CD14-positive monocyte (primary cell): ENCODE measurements around the gene PKP2. TPM values are rescaled to one million over a fixed set of nuclear protein-coding genes. Genes with fewer than 3 reads are reported as not detected.

Source experiments
- DNase-seq, 3 donors: peaks; one replicate each; pipeline ENCODE4 v3.0.0-alpha.2; 2011 to 2022
- H2AFZ ChIP-seq: 2 replicates; pipeline ENCODE4 v1.6.0; 2012; ENCODE audit warnings: mild to moderate bottlenecking, low read depth, low read length, inconsistent platforms; ENCODE audit not compliant: insufficient read depth, poor library complexity, severe bottlenecking
- H3K27ac ChIP-seq, 2 donors: 1 replicate in 1 of 2; 2 replicates in 1 of 2; pipeline ENCODE4 v1.5.1; 2012 to 2013; ENCODE audit warnings: low read length in 2 of 2, control low read depth in 1 of 2, inconsistent platforms in 1 of 2, low read depth in 1 of 2, mild to moderate bottlenecking in 1 of 2
- H3K27me3 ChIP-seq, 2 donors: one replicate each; pipeline versions ENCODE4 v1.6.0 to v1.6.1; 2011 to 2013; ENCODE audit warnings: low read length in 2 of 2; ENCODE audit not compliant: control insufficient read depth in 2 of 2, insufficient read depth in 2 of 2
- H3K36me3 ChIP-seq, 2 donors: replicated peaks in 1 of 2; 1 replicate in 1 of 2; 2 replicates in 1 of 2; pipeline versions ENCODE4 v1.5.1 to v1.6.1; 2012 to 2013; ENCODE audit warnings: low read length in 2 of 2, control low read depth in 1 of 2, inconsistent platforms in 1 of 2, mild to moderate bottlenecking in 1 of 2; ENCODE audit not compliant: insufficient read depth in 2 of 2, control insufficient read depth in 1 of 2
- H3K4me1 ChIP-seq, 2 donors: 1 replicate in 1 of 2; 2 replicates in 1 of 2; pipeline versions ENCODE4 v1.5.1 to v1.6.1; 2012 to 2013; ENCODE audit warnings: low read length in 2 of 2, control low read depth in 1 of 2, inconsistent platforms in 1 of 2, mild to moderate bottlenecking in 1 of 2, moderate library complexity in 1 of 2; ENCODE audit not compliant: insufficient read depth in 2 of 2, control insufficient read depth in 1 of 2
- H3K4me2 ChIP-seq: replicated peaks from 2 replicates; pipeline ENCODE3; 2012; ENCODE audit warnings: low read length, moderate library complexity, mild to moderate bottlenecking; ENCODE audit not compliant: poor library complexity, severe bottlenecking; ENCODE audit errors: extremely low read depth
- H3K4me3 ChIP-seq, 3 experiments: fragments of 200-600 bp in 1 of 3; sonication (generic) in 1 of 3; replicated peaks in 1 of 3; 1 replicate in 2 of 3; 2 replicates in 1 of 3; pipeline ENCODE4 v1.5.1; 2011 to 2013; ENCODE audit warnings: low read length in 3 of 3, mild to moderate bottlenecking in 3 of 3, control low read depth in 2 of 3, low read depth in 2 of 3, inconsistent platforms in 1 of 3, moderate library complexity in 1 of 3
- H3K79me2 ChIP-seq: 2 replicates; pipeline ENCODE4 v1.6.0; 2012; ENCODE audit warnings: mild to moderate bottlenecking, control low read depth, inconsistent platforms, low read length, moderate library complexity; ENCODE audit not compliant: insufficient read depth
- H3K9ac ChIP-seq: 2 replicates; pipeline ENCODE4 v1.6.0; 2017; ENCODE audit warnings: low read length, mild to moderate bottlenecking; ENCODE audit not compliant: insufficient read depth, poor library complexity, severe bottlenecking
- H3K9me3 ChIP-seq, 2 donors: replicated peaks in 1 of 2; 1 replicate in 1 of 2; 2 replicates in 1 of 2; pipeline versions ENCODE4 v1.5.1 to v1.6.1; 2012 to 2013; ENCODE audit warnings: low read length in 2 of 2, control low read depth in 1 of 2; ENCODE audit not compliant: control insufficient read depth in 1 of 2, insufficient read depth in 1 of 2
- H4K20me1 ChIP-seq: 2 replicates; pipeline ENCODE4 v1.6.0; 2012; ENCODE audit warnings: mild to moderate bottlenecking, low read length, control low read depth, moderate library complexity; ENCODE audit not compliant: insufficient read depth
- H3K27ac Mint-ChIP-seq, 7 donors: one replicate each; pipeline ENCODE4 v1.8.0; 2020; ENCODE audit warnings: mild to moderate bottlenecking in 7 of 7, mixed read lengths in 7 of 7, moderate library complexity in 6 of 7, inconsistent platforms in 2 of 7
- H3K27me3 Mint-ChIP-seq, 3 donors: one replicate each; pipeline ENCODE4 v1.8.0; 2021 to 2022; ENCODE audit warnings: low read depth in 3 of 3, mild to moderate bottlenecking in 3 of 3, mixed read lengths in 3 of 3, moderate library complexity in 3 of 3, inconsistent platforms in 1 of 3
- H3K36me3 Mint-ChIP-seq, 2 donors: one replicate each; pipeline ENCODE4 v1.8.0; 2020; ENCODE audit warnings: mixed read lengths in 2 of 2, inconsistent platforms in 1 of 2, mild to moderate bottlenecking in 1 of 2
- H3K4me1 Mint-ChIP-seq: one replicate; pipeline ENCODE4 v1.8.0; 2020; ENCODE audit warnings: mild to moderate bottlenecking, mixed read lengths
- H3K4me3 Mint-ChIP-seq, 2 donors: one replicate each; pipeline ENCODE4 v1.8.0; 2020; ENCODE audit warnings: mild to moderate bottlenecking in 2 of 2, mixed read lengths in 2 of 2, moderate library complexity in 1 of 2
- H3K9me3 Mint-ChIP-seq, 7 donors: one replicate each; pipeline ENCODE4 v1.8.0; 2020 to 2022; ENCODE audit warnings: mixed read lengths in 7 of 7, mild to moderate bottlenecking in 6 of 7, moderate library complexity in 6 of 7, inconsistent platforms in 2 of 7
- CTCF ChIP-seq: fragments of 200-600 bp; IDR thresholded peaks from one replicate; pipeline ENCODE4 v1.8.0; 2022; ENCODE audit warnings: antibody characterized with exemption, mild to moderate bottlenecking
- WGBS: methylation state at CpG from one replicate; pipeline ENCODE4 v1.1.5; 2013; ENCODE audit warnings: missing lambda C conversion rate; ENCODE audit not compliant: insufficient coverage; 5-methylcytosine and 5-hydroxymethylcytosine counted together
- intact Hi-C, 2 donors: fragments of 100-400 bp; cut with micrococcal nuclease; formaldehyde crosslinking; loops; one replicate each; pipeline versions ENCODE4 v1.15.0 to v1.15.1; 2023
- polyA plus RNA-seq, 3 donors: library from polyadenylated mRNA; depleted of rRNA in 1 of 3; unstranded in 2 of 3; stranded (reverse) in 1 of 3; fragments of 300-500 nt in 2 of 3; fragments of >200 nt in 1 of 3; fragmentation: Illumina TruSeq in 2 of 3; gene quantifications; 1 replicate in 2 of 3; 2 replicates in 1 of 3; pipeline ENCODE4 v1.2.3, GENCODE V29; 2012 to 2021

Gene PKP2
- polyA plus RNA-seq, 3 donors: 0.95 to 3.1 (median 2.9) TPM

- Histone ChIP-seq H4K20me1 (no peaks in the 10 kb centered on the region), H3K79me2 (no peaks in the 10 kb centered on the region), H3K9me3 (peaks cover 0 to 9% of the 10 kb centered on the region in 2 donors), H3K36me3 (no peaks in the 10 kb centered on the region), H3K4me2 (no peak overlapping the region), H3K27me3 (no peaks in the 10 kb centered on the region), H2AFZ (no peak overlapping the region), H3K27ac (no peak overlapping the region), H3K9ac (no peak overlapping the region), H3K4me3 (no peak overlapping the region), H3K4me1 (no peaks in the 10 kb centered on the region)
- intact Hi-C loops: no loop called here
- no peaks in the 10 kb centered on the region for H3K36me3 Mint-ChIP-seq
- no peaks in the 10 kb centered on the region for H3K4me1 Mint-ChIP-seq
- H3K27me3 Mint-ChIP-seq: peaks cover 0 to 5% (median 0%) of the 10 kb centered on the region in 3 donors
- peaks cover 5 to 22% (median 13%) of the 10 kb centered on the region in 7 donors for H3K9me3 Mint-ChIP-seq
- no peak overlapping the region for H3K4me3 Mint-ChIP-seq
- WGBS: 100% methylated on average over 1 of the region's 3 CpGs
- H3K27ac Mint-ChIP-seq: no peak overlapping the region
- DNase-seq: no peak
- no peak for TF ChIP-seq CTCF
Measured at GRCh38 chr12:32804301-32804700, 92.3 kb downstream of the PKP2 start.

DNA sequence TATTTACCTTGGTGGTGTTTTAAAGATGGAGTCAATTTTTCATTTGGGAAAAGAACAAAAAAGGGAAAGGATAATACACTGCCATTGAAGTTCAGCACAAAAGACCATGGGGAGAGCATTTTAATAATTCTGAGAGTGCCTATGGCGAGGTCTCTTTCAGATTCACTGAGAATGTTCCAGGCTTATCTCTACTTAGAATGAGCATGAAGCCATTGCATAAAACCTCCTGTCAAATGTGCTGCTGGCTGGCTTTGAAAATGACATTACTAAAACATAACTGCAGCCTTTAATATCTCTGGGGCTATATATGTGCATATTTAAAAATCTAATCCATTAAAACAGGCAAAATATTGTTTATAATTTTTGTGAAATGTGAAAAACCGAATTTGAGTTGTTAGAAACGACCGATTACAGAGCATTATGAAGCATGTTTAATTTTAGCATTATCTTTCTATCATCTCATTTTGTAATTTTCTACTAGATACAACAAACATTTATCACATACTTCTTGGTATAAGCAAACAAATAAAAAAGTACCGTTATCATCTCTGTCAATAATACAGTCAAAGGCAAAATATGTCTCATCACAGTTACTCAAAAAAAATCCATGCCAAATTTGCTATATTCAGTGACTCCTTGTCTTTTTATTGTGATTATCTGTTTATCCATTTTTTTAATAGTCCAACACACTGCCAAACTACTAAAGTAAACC, 95.2 kb downstream of the PKP2 start:
- no peaks in the 10 kb centered on the region for H3K9me3 ChIP-seq
- Mint-ChIP-seq H3K27me3 (no peaks in the 10 kb centered on the region), H3K27ac (no peak overlapping the region), H3K36me3 (no peaks in the 10 kb centered on the region), H3K9me3 (peaks cover 0 to 6% (median 2%) of the 10 kb centered on the region in 7 donors), H3K4me1 (no peaks in the 10 kb centered on the region), H3K4me3 (no peak overlapping the region)
- H3K4me2 ChIP-seq: no peak overlapping the region
- H4K20me1 ChIP-seq: no peaks in the 10 kb centered on the region
- 100% methylated on average over 2 of the region's 5 CpGs for WGBS
- no peaks in the 10 kb centered on the region for H3K27me3 ChIP-seq
- intact Hi-C loops: no loop called here
- no peak for DNase-seq
- TF ChIP-seq CTCF: no peak
- H3K4me1 ChIP-seq: no peaks in the 10 kb centered on the region
- no peak overlapping the region for H2AFZ ChIP-seq
- H3K27ac ChIP-seq: no peak overlapping the region
- H3K9ac ChIP-seq: no peak overlapping the region
- H3K79me2 ChIP-seq: no peaks in the 10 kb centered on the region
- H3K4me3 ChIP-seq: no peak overlapping the region
- no peaks in the 10 kb centered on the region for H3K36me3 ChIP-seq
